Esophagus squamous epithelium (tissue), 4 donors: ENCODE measurements around the gene AP1G1.

ENCODE experiments used
- CTCF ChIP-seq, 6 experiments: fragments of 450-650 bp in 4 of 6; fragments of 200-600 bp in 2 of 6; sonication (generic) in 2 of 6; IDR thresholded peaks; one replicate each; pipeline ENCODE4 v1.5.1; 2016 to 2019; ENCODE audit warnings: antibody characterized with exemption in 6 of 6, mild to moderate bottlenecking in 4 of 6, moderate library complexity in 4 of 6
- POLR2A ChIP-seq, 4 donors: fragments of 450-650 bp; IDR thresholded peaks; one replicate each; pipeline ENCODE4 v1.6.1; 2017; ENCODE audit warnings: antibody characterized with exemption in 4 of 4, mild to moderate bottlenecking in 4 of 4, moderate library complexity in 3 of 4

GRCh38 chr16:71769222-71769621 is 39.4 kb downstream of the AP1G1 start:
- TF ChIP-seq CTCF (IDR thresholded peaks at IDR 0.05), result no peak
- no peak for TF ChIP-seq POLR2A (IDR thresholded peaks at IDR 0.05)
